Femur (tissue), 1 donor: ENCODE results near the gene CROCC2.

Experiments
- DNase-seq: peaks from one replicate; pipeline ENCODE4 v3.0.0-alpha.2; 2017

The CROCC2 gene

DNA sequence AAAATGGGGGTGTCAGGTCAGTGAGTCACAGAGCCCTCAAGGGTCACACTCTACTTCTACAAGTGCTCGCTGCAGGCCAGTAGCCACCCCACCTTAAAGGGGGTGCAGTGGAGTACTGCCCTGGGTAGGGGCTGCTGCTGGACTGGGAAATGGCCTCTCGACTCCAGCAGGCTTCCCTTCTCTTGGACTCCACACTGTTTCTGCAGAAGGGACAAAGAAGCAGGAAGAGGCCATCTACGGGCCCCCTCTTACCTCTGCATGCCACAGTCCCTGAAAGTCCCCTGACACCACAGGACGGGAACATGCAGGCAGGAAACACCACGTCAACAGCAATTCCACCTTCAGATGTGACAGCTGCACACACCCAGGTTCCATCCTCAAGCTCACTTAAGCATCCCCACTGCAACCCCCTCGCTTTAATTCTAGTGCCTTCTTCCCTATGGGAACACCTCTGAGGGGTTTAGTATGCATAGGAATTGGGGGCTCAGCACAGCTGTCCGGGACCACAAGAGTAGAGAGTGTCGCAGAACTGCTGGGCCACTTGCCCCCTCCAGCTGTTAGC, 114.6 kb downstream of the CROCC2 start:
- no peak for DNase-seq

DNA sequence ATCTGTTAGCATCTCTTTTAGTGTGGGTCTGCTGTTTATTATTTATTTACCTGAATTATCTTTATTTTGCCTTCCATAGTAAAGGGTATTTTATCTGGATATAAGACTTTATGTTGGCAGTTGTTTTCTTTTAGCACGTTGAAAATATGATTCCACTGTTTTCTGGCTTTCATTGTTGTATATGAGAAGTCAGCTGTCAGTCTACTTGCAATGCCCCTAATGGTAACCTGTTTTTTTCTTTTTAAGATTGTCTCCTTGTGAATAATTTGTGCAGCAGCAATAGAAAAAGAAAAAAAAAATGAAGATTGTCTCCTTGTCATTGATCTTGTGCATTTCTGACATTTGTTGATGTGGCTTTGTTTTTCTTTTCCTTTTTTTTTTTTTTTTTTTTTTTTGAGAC, 119.5 kb downstream of the CROCC2 start:
- DNase-seq, result no peak

DNA sequence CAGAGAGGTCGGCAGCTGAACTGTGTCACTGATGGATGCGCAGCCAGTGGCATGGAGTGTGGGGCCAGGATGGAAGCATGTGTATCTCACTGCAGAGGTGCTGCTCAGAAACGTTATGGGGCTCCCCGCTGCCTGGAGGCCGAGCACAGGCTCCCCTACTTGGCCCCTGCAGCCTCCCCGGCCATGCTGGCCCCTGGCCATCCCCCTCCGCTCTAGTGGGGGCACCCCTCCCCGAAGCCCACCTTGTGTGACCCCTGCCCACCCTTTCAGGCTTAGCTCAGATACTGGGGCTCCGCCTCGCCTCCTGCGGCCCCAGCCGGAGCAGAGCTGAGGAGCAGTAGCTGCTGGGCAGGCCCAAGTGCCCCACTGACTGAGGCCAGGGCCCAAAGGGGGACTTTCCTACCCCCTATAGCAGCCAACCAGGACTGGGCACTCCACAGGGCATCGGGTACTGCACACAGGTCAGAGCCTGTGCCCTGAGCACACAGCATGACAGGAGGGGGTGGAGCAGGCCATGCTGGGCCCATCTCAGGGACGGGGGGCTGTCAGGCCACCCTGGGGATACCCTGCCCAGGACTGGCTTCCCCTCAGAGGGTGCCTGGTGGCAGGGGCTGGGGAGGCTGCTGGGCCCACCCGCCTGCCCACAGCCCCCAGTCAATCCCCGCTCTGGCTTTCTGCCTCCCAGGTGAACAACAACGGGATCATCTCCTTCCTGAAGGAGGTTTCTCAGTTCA, 123.6 kb downstream of the CROCC2 start:
- DNase-seq, result no peak

- DNase-seq, result no peak
Observed at GRCh38 chr2:241030333-241030680, 124.2 kb downstream of the CROCC2 start.

DNA sequence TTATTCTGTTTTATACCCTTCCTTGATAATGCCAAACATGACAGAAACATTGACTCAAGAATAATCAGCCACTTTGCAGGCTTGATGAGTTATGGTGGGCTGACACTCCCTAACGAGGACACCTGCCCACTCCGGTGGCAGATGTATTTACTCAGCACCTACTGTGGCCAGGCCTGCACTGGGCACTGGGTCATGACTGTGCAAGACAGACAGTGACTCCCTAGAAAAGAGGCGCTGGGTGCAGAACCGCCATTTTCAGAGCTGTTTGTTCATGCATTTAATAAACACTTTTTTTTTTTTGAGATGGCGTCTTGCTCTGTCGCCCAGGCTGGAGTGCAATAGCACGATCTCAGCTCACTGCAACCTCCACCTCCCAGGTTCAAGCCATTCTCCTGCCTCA, 124.7 kb downstream of the CROCC2 start:
- no peak for DNase-seq

- DNase-seq, result no peak
Observed at GRCh38 chr2:241031436-241032165, 125.5 kb downstream of the CROCC2 start.

- no peak for DNase-seq
Observed at GRCh38 chr2:241033336-241033987, 127.3 kb downstream of the CROCC2 start.

- no peak for DNase-seq
Observed at GRCh38 chr2:241033994-241034393, 127.9 kb downstream of the CROCC2 start.

DNA sequence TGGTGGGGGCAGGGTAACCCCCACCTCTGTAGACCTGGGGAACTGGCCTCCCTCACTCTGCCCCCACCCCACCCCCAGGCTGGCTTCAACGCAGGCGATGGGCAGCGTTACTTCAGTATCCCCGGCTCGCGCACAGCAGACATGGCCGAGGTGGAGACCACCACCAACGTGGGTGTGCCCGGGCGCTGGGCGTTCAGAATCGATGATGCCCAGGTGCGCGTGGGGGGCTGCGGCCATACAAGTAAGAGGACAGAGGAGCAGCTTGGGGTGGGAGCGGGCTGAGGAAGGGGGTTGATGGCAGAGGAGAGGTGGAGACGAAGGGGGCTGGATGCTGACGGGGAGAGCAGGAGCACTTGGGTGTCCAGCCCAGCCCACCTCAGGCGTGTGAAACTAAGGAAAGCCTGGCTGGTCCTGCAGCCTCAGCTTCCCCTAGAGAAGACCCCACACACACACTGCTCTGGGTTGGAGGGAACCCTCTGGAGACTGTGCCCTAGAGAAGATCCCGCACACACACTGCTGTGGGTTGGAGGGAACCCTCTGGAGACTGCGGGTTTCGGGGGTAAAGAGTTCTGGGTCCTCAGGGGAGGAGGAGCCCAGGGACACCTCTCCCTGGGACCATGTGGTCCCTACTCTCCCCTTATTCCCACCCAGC, 128.5 kb downstream of the CROCC2 start:
- no peak for DNase-seq

- DNase-seq, result no peak
Observed at GRCh38 chr2:241035142-241035817, 129.1 kb downstream of the CROCC2 start.

DNA sequence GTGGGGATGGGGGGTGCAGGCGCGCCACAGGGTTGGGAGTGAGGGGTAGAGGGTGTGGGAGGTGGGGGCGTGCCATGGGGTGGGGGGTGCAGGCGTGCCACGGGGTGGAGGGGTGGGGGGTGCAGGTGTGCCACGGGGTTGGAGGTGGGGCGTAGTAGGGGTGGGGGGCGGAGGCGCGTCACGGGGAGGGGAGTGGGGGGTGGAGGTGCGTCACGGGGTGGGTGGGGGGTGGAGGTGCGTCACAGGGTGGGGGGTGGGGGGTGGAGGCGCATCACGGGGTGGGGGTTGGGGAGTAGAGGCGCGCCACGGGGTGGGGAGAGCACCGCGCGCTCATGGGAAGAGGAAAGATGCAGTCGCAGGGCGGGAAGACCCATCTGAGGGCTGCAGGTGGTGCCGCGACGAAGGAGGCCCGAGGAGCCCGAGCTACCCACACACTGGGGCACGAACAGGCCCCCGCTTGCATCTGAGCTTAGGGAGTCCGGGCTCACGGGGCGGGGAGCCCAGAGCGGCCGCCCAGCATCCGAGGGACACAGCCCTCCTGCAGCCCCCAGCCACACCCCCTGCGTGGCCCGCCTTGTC, 129.8 kb downstream of the CROCC2 start:
- DNase-seq, result no peak

DNA sequence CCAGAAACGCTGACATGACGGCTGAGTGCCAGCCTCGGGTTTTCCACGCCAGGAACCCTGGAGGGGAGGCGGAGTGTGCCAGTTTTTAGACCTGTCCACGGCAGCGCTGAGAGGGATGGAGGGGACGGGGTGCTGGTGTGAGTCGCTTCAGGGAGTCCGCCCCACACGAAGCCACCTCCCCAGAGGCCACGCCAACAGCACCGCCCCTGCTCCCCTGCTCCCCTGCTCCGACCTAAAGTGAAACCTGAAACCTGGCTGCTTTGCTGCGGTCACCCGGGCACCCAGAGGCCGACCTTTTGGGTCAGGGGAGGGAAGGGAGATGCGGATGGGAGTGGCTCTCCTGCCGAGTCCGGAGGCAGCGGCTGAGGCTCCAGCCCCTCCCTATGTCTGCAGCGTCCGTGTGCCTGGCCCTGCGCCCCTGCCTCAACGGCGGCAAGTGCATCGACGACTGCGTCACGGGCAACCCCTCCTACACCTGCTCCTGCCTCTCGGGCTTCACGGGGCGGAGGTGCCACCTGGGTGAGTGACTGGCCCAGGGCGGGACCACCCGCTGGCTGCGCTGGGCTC, 130.3 kb downstream of the CROCC2 start:
- no peak for DNase-seq

DNA sequence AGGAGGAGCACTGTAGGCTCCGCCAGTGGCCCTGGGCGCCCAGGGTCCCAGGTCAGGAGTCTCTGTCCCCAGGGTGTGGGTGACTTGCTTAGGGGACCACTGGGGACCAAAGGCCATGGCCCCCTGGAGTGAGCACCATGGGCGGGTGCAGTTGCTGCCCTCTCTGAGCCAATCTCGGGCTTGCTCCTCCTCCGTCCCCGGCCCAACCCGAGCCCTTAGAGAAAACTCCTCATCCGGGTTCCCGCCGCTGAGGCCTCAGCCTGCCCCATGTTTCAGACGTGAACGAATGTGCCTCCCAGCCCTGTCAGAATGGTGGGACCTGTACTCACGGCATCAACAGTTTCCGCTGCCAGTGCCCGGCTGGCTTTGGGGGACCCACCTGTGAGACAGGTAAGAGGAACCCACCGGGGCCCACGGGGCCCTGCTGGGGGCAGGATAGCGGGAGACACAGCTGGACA, 130.9 kb downstream of the CROCC2 start:
- no peak for DNase-seq

DNA sequence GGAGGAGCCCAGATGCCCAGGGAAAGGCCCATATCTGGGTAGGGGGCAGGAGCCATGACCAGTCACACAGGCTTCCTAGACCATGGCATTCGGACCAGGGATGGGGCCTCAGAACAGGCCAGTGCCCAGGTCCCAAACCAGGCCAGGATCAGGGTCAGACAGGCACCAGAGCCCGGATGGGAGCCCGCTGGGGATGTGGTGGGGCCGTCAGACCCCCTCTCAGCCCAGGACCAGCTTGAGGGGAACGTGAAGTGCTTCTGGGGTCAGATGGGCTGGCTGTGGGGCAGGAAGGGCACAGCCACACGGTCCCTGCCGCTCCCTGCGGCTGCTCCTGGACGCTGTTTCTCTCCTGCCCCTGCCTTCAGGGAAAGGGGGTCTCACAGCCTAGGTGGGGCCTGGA, 131.4 kb downstream of the CROCC2 start:
- no peak for DNase-seq

GRCh38 chr2:241038374-241039180, 132.4 kb downstream of the CROCC2 start:
- DNase-seq, result no peak

DNA sequence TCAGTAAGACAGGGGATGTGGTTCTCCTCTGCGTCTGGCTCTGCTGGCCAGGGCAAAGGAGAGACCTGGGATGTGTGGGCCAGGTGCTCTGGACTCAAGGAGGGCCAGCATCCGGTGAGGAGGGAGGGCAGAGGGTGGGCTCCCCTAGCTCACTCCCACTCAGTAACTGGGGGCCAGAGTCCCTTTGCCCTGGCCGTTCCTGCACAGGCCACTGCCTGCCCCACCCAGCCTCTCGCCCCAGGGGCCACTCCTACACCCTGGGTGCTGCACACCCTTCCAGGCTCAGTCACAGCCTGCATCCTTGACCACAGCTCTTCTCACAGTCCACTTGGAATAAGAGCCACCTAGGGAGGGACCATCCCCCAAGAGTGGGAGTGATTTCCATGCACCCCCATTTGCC, 133.3 kb downstream of the CROCC2 start:
- DNase-seq, result no peak

GRCh38 chr2:241040081-241040803, 134.1 kb downstream of the CROCC2 start:
- no peak for DNase-seq

DNA sequence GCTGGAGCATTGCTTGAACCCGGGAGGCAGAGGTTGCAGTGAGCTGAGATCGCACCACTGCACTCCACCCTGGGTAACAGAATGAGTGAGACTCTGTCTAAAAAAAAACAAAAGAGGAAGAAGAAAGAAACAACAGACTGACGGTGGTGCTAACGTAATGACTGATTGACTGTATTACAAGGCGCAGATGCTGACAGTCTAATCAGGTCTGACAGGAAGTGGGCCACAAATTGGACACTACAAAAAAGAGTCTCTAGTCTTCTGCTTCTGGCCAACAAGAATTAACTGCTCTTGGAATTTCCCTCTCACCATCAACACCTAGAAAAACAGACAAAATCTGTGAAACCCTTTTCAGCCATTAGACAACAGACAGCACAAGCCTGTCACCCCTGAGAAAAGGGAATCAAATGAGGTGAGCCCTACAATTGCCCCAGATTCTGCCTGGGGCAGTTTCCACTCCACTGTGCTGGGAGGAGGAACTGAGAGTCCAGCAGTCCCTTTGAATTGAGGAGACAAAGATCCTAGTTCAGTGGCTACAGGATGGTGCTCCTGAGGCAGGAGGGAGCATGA, 135.5 kb downstream of the CROCC2 start:
- no peak for DNase-seq
